K562 (cell line): Measurements from ENCODE around the gene PLEKHA1. TPM values are rescaled to one million over a fixed set of nuclear protein-coding genes. Genes with fewer than 3 reads are reported as not detected.

Experiments
- ATAC-seq: fragments of 200-7000 bp; cut with Tn5 transposase; 3 replicates; pipeline ENCODE4 v1.9.1; 2020; ENCODE audit warnings: moderate library complexity
- BruUV-seq: library from RNA; stranded (reverse); fragments of 400-500 nt; replicated peaks from 2 replicates; lab custom pipeline; 2021; lab: Mats Ljungman, UMichigan
- CTCF ChIA-PET: fragments of 300-600 bp; formaldehyde crosslinking; extraction: SDS; loops from one replicate; lab custom pipeline; 2021; ENCODE audit warnings: low intra/inter-chr PET ratio; lab: Yijun Ruan, JAX
- POLR2A ChIA-PET: fragments of 300-600, 350-650 bp; sonication (Branson Sonifier 250); formaldehyde crosslinking; extraction: SDS; loops from one replicate; lab custom pipeline; 2021; ENCODE audit warnings: antibody characterized with exemption, inconsistent platforms; lab: Yijun Ruan, JAX
- DNase-seq, 4 experiments: peaks; one replicate each; pipeline versions ENCODE4 v3.0.0 to v3.0.0-alpha.2; 2011 to 2018; ENCODE audit warnings: low spot score in 3 of 4, mixed read lengths in 3 of 4; ENCODE audit errors: extremely low read depth in 1 of 4
- FAIRE-seq: peaks from 2 replicates; lab custom pipeline; 2011; peaks lifted over from hg19 to GRCh38; lab: Jason Lieb, UNC
- H2AFZ ChIP-seq: 2 replicates; pipeline ENCODE4 v1.6.0; 2011; ENCODE audit warnings: low read depth, low read length, control low read depth, inconsistent platforms
- H3K27ac ChIP-seq: fragments of 200-600 bp; 3 replicates; pipeline ENCODE4 v1.8.0; 2011; ENCODE audit warnings: low read depth, mild to moderate bottlenecking, control low read depth, inconsistent platforms, low read length, moderate library complexity, mixed read lengths; ENCODE audit errors: extremely low read depth
- H3K27me3 ChIP-seq, 2 experiments: fragments of 300-600 bp in 1 of 2; 2 replicates in 1 of 2; 3 replicates in 1 of 2; pipeline versions ENCODE4 v1.6.0 to v1.8.0; 2011; ENCODE audit warnings: inconsistent platforms in 2 of 2, low read length in 2 of 2, mild to moderate bottlenecking in 1 of 2, mixed read lengths in 1 of 2, moderate library complexity in 1 of 2; ENCODE audit not compliant: control insufficient read depth in 2 of 2, insufficient read depth in 2 of 2
- H3K36me3 ChIP-seq: fragments of 300-600 bp; 3 replicates; pipeline ENCODE4 v1.8.0; 2011; ENCODE audit warnings: mild to moderate bottlenecking, low read length, inconsistent platforms; ENCODE audit not compliant: control insufficient read depth, insufficient read depth
- H3K4me1 ChIP-seq, 2 experiments: fragments of 200-600 bp in 1 of 2; replicated peaks in 1 of 2; 2 replicates in 1 of 2; 3 replicates in 1 of 2; pipeline versions ENCODE4 v1.5.1 to v1.8.0; 2011; ENCODE audit warnings: inconsistent platforms in 2 of 2, low read length in 2 of 2, mild to moderate bottlenecking in 1 of 2, mixed read lengths in 1 of 2, moderate library complexity in 1 of 2; ENCODE audit not compliant: control insufficient read depth in 2 of 2, insufficient read depth in 2 of 2
- H3K4me2 ChIP-seq: 2 replicates; pipeline ENCODE4 v1.6.1; 2011; ENCODE audit warnings: low read length, control low read depth, inconsistent platforms, mixed read lengths; ENCODE audit not compliant: insufficient read depth
- H3K4me3 ChIP-seq: fragments of 200-600 bp; sonication (generic), shearing (Covaris generic); 2 replicates; pipeline ENCODE4 v1.5.1; 2016; ENCODE audit warnings: control low read depth, inconsistent platforms
- H3K79me2 ChIP-seq: fragments of 200-600 bp; 3 replicates; pipeline ENCODE4 v1.8.0; 2011; ENCODE audit warnings: low read length, inconsistent platforms; ENCODE audit not compliant: control insufficient read depth, insufficient read depth
- H3K9ac ChIP-seq, 2 experiments: 2 replicates each; pipeline versions ENCODE4 v1.6.0 to v1.6.1; 2011; ENCODE audit warnings: low read depth in 2 of 2, low read length in 2 of 2, control low read depth in 1 of 2, inconsistent platforms in 1 of 2, mild to moderate bottlenecking in 1 of 2, mixed read lengths in 1 of 2; ENCODE audit not compliant: insufficient read depth in 1 of 2
- H3K9me1 ChIP-seq: one replicate; pipeline ENCODE4 v1.6.0; 2011; ENCODE audit warnings: inconsistent platforms, mild to moderate bottlenecking, low read length, moderate library complexity; ENCODE audit not compliant: control insufficient read depth, insufficient read depth
- H3K9me3 ChIP-seq: replicated peaks from 2 replicates; pipeline ENCODE4 v1.5.1; 2011; ENCODE audit warnings: low read depth, low read length, inconsistent platforms; ENCODE audit not compliant: control insufficient read depth, insufficient read depth
- H4K20me1 ChIP-seq: replicated peaks from 2 replicates; pipeline ENCODE4 v1.6.1; 2011; ENCODE audit warnings: low read length, inconsistent platforms, mixed read lengths; ENCODE audit not compliant: control insufficient read depth, insufficient read depth
- CBX3 ChIP-seq, 2 experiments: IDR thresholded peaks; 1 replicate in 1 of 2; 2 replicates in 1 of 2; pipeline ENCODE4 v1.6.1; 2012; ENCODE audit warnings: inconsistent platforms in 2 of 2, low read length in 2 of 2, borderline replicate concordance in 1 of 2, control low read depth in 1 of 2
- FOXK1 ChIP-seq: sonication (generic); formaldehyde crosslinking; IDR thresholded peaks from 2 replicates; pipeline ENCODE4 v1.8.0; 2022; ENCODE audit warnings: missing genetic modification reagents, mild to moderate bottlenecking, borderline replicate concordance
- LARP7 ChIP-seq: fragments of 450-650 bp; IDR thresholded peaks from 2 replicates; pipeline ENCODE4 v1.6.1; 2016
- RHOXF2B ChIP-seq: fragments of 250-450 bp; sonication (Bioruptor Pico); conservative IDR thresholded peaks from 2 replicates; pipeline ENCODE4 v1.5.1; 2021
- TEAD2 ChIP-seq: fragments of 450-650 bp; IDR thresholded peaks from 2 replicates; pipeline ENCODE4 v1.6.1; 2016; ENCODE audit warnings: missing genetic modification characterization, control low read depth, missing compliant biosample characterization
- ZNF280A ChIP-seq: fragments of 450-650 bp; IDR thresholded peaks from 2 replicates; pipeline ENCODE4 v1.6.1; 2018; ENCODE audit warnings: mild to moderate bottlenecking, low read depth; ENCODE audit not compliant: partially characterized antibody
- ZNF77 ChIP-seq: fragments of 250-450 bp; sonication (Bioruptor Pico); IDR thresholded peaks from 2 replicates; pipeline ENCODE4 v1.5.0; 2020
- WGBS: fragments of 100-300 bp; shearing (Covaris generic); methylation state at CpG from one replicate; pipeline ENCODE4 v1.1.6; 2016; ENCODE audit warnings: low coverage, mixed read lengths; ENCODE audit not compliant: insufficient coverage; ENCODE audit errors: missing lambda C conversion rate; 5-methylcytosine and 5-hydroxymethylcytosine counted together
- in situ Hi-C: fragments of 300-500 bp; cut with MboI; formaldehyde crosslinking; loops from 4 replicates; pipeline ENCODE4 v1.15.0; 2018; ENCODE audit warnings: inconsistent platforms, mixed read lengths
- intact Hi-C: fragments of 100-400 bp; cut with micrococcal nuclease; formaldehyde crosslinking; loops from 2 replicates; pipeline ENCODE4 v1.14.2; 2022
- polyA plus RNA-seq, 8 experiments: library from polyadenylated mRNA; depleted of rRNA in 4 of 8; stranded (reverse) in 5 of 8; unstranded in 3 of 8; fragments of >200 nt; fragmentation: Nextera tagmentation in 2 of 8; fragmentation: Illumina TruSeq in 1 of 8; extraction: Ambion mirVana in 2 of 8; extraction: Trizol in 1 of 8; gene quantifications; 2 replicates each; pipeline versions ENCODE4 v1.2.1 to v1.2.3, GENCODE V29; 2011 to 2014; ENCODE audit warnings: inconsistent platforms in 1 of 8, missing spikeins in 1 of 8
- total RNA-seq, 7 experiments: library from RNA; depleted of rRNA in 6 of 7; stranded (reverse); fragments of >200 nt in 6 of 7; fragmentation: Illumina TruSeq in 2 of 7; extraction: Trizol in 2 of 7; gene quantifications; 2 replicates each; pipeline versions ENCODE4 v1.2.1 to v1.2.3, GENCODE V29; 2011 to 2021; ENCODE audit warnings: low replicate concordance in 1 of 7

Gene PLEKHA1
- total and polyA plus RNA-seq, 9 of the 15 experiments (the other 6 are each of a cell fraction or from before 2014, with no cell fraction given), result 0.05 to 4.7 (median 1.0) TPM

GRCh38 chr10:122417667-122418066 is 43.2 kb downstream of the PLEKHA1 start:
- ChIA-PET POLR2A (no interaction called here), CTCF (no interaction called here)
- Histone ChIP-seq H3K4me3 (no peak overlapping the region), H3K27ac (no peak overlapping the region), H3K4me1 (no peaks in the 10 kb centered on the region), H3K4me2 (no peak overlapping the region), H3K36me3 (no peaks in the 10 kb centered on the region), H4K20me1 (no peaks in the 10 kb centered on the region)
- no peak for FAIRE-seq
- BruUV-seq, result no TSS peak
- WGBS, result 0% methylated on average over 2 of the region's 2 CpGs
- no peak for ATAC-seq
- intact Hi-C loops, result no loop called here
- TF ChIP-seq FOXK1 (CRISPR knock-in tag) (no peak), ZNF280A (no peak), CBX3 (IDR thresholded peaks at IDR 0.05; ENCODE audit: borderline replicate concordance in 1 of 2, low read length in 2 of 2) (no peak), RHOXF2B (CRISPR knock-in tag) (no peak), TEAD2 (tag) (no peak), LARP7 (no peak), ZNF77 (CRISPR knock-in tag) (no peak)
- TF ChIP-seq, all 486 proteins: peak for 0
- H3K27me3 ChIP-seq, result no peaks in the 10 kb centered on the region
- H3K9me1 ChIP-seq, result no peaks in the 10 kb centered on the region
- in situ Hi-C loops, result no loop called here
- DNase-seq, result no peak
- H2AFZ ChIP-seq, result no peak overlapping the region
- no peak overlapping the region for H3K9ac ChIP-seq
- H3K79me2 ChIP-seq, result no peaks in the 10 kb centered on the region
- no peaks in the 10 kb centered on the region for H3K9me3 ChIP-seq
